ENCODE results near the gene DNHD1. TPM values are rescaled to one million over a fixed set of nuclear protein-coding genes. Genes with fewer than 3 reads are reported as not detected.

Gene DNHD1
- total and polyA plus RNA-seq, 2 of the 13 experiments (the other 11 are each of a cell fraction or from before 2014, with no cell fraction given), result 2.7 to 9.3 TPM

- 0 out of 2 replicates have a peak, but pooled peaks have one; percentile 11 for TF ChIP-seq MEF2D (CRISPR knock-in tag; IDR thresholded peaks at IDR 0.05)
- no peak for TF ChIP-seq SAP130 (CRISPR knock-in tag; IDR thresholded peaks at IDR 0.05; ENCODE audit: low read depth)
- TF ChIP-seq ZNF441 (CRISPR knock-in tag; IDR thresholded peaks at IDR 0.05; ENCODE audit: borderline replicate concordance), result no peak
- TF ChIP-seq ZNF343 (CRISPR knock-in tag; IDR thresholded peaks at IDR 0.05), result 0 out of 2 replicates have a peak, but pooled peaks have one; percentile 28
- TF ChIP-seq TOE1 (CRISPR knock-in tag; IDR thresholded peaks at IDR 0.05), result no peak
- no peak for TF ChIP-seq JARID2 (CRISPR knock-in tag; IDR thresholded peaks at IDR 0.05; ENCODE audit: insufficient replicate concordance)
- no peak for TF ChIP-seq MLLT10 (CRISPR knock-in tag; IDR thresholded peaks at IDR 0.05)
- no peak for TF ChIP-seq MIER2 (CRISPR knock-in tag; IDR thresholded peaks at IDR 0.05)
- no peak for TF ChIP-seq KLF11 (CRISPR knock-in tag; IDR thresholded peaks at IDR 0.05)
- TF ChIP-seq, protein P1, sequence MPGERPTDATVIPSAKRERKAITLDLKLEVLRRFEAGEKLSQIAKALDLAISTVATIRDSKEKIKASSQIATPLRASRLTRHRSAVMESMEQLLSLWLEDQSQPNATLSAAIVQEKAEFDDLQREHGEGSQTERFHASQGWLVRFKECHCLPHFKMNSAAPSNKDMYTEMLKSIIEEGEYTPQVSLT (CRISPR knock-in tag; IDR thresholded peaks at IDR 0.05; ENCODE audit: borderline replicate concordance, low read depth), result no peak
- no peak for TF ChIP-seq RXRB (CRISPR knock-in tag; IDR thresholded peaks at IDR 0.05; ENCODE audit: borderline replicate concordance)
- TF ChIP-seq SKI (IDR thresholded peaks at IDR 0.05; ENCODE audit: partially characterized antibody), result no peak
- no peak for TF ChIP-seq ZFY (CRISPR knock-in tag; IDR thresholded peaks at IDR 0.05)
- no peak for TF ChIP-seq ATF7 (IDR thresholded peaks at IDR 0.05)
- TF ChIP-seq ATF7 (CRISPR knock-in tag; IDR thresholded peaks at IDR 0.05), result no peak
- no peak for TF ChIP-seq ZNF12 (CRISPR knock-in tag; IDR thresholded peaks at IDR 0.05)
- TF ChIP-seq YEATS4 (CRISPR knock-in tag; IDR thresholded peaks at IDR 0.05; ENCODE audit: borderline replicate concordance), result no peak
- no peak for TF ChIP-seq KAT7 (CRISPR knock-in tag; IDR thresholded peaks at IDR 0.05; ENCODE audit: borderline replicate concordance)
- TF ChIP-seq ZNF816 (CRISPR knock-in tag; IDR thresholded peaks at IDR 0.05; ENCODE audit: borderline replicate concordance), result no peak
- TF ChIP-seq, protein P2, sequence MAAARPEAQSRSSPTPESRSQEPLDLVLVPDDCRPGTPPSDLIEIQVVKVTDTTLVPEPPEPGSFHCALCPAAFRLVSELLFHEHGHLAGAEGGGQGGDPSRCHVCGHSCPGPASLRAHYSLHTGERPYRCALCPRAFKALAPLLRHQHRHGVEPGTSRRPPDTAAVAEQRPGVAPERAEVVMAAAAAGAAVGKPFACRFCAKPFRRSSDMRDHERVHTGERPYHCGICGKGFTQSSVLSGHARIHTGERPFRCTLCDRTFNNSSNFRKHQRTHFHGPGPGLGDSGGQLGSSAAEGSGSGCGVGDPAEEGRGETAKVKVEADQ (CRISPR knock-in tag; IDR thresholded peaks at IDR 0.05; ENCODE audit: borderline replicate concordance), result no peak
- 0 out of 2 replicates have a peak, but pooled peaks have one; percentile 11 for TF ChIP-seq ZNF430 (CRISPR knock-in tag; IDR thresholded peaks at IDR 0.05)
- no peak for TF ChIP-seq HNRNPLL (IDR thresholded peaks at IDR 0.05; ENCODE audit: low read depth, low read length, poor library complexity, severe bottlenecking)
- TF ChIP-seq SSRP1 (CRISPR knock-in tag; IDR thresholded peaks at IDR 0.05), result no peak
- TF ChIP-seq AKAP8 (CRISPR knock-in tag; IDR thresholded peaks at IDR 0.05), result 0 out of 2 replicates have a peak, but pooled peaks have one; percentile 6
- no peak for TF ChIP-seq SMARCC2 (IDR thresholded peaks at IDR 0.05)
- TF ChIP-seq RARG (CRISPR knock-in tag; IDR thresholded peaks at IDR 0.05; ENCODE audit: low read depth), result no peak
- no peak for TF ChIP-seq ZNF883 (CRISPR knock-in tag; IDR thresholded peaks at IDR 0.05; ENCODE audit: not compliant biosample characterization)
- no peak for TF ChIP-seq ATF6 (CRISPR knock-in tag; conservative IDR thresholded peaks at IDR 0.05)
- TF ChIP-seq ZNF577 (CRISPR knock-in tag; IDR thresholded peaks at IDR 0.05; ENCODE audit: borderline replicate concordance, low read depth), result no peak
Observed at GRCh38 chr11:6481924-6482275, 15.2 kb upstream of the DNHD1 start (continued).

Data from HepG2 (cell line).